GM18858 (cell line): ENCODE data around the gene COX6A1.
"Not testable (repeated sequence)": the region's sequence is repeated elsewhere in the genome, so short reads cannot be mapped to it uniquely, and the experiment has no call there.

Experiments used
- ATAC-seq: cut with Tn5 transposase; IDR thresholded peaks from one replicate; pipeline ENCODE4 v1.9.1; 2021; ENCODE audit not compliant: unreplicated experiment

The COX6A1 gene

GRCh38 chr12:120466560-120467315, 28.8 kb downstream of the COX6A1 start:
- no peak for ATAC-seq

GRCh38 chr12:120467439-120467838, 29.5 kb downstream of the COX6A1 start:
- no peak for ATAC-seq

- ATAC-seq = no peak
These were observed 30.5 kb downstream of the COX6A1 start for GRCh38 chr12:120468325-120468820.

GRCh38 chr12:120468821-120469449, 31.0 kb downstream of the COX6A1 start:
- ATAC-seq = peak; percentile 5

GRCh38 chr12:120469450-120470149, 31.7 kb downstream of the COX6A1 start, which contains the start of gene SRSF9:
SRSF9 (minus strand) TSS chr12:120469748; CDS start chr12:120469609, 139 bp downstream.
- ATAC-seq = peak; percentile 78

GRCh38 chr12:120470150-120470784, 32.4 kb downstream of the COX6A1 start:
- ATAC-seq = no peak

- ATAC-seq = no peak
These were observed 34.6 kb downstream of the COX6A1 start for GRCh38 chr12:120472521-120472920.

GRCh38 chr12:120473807-120474615, 36.1 kb downstream of the COX6A1 start:
- no peak for ATAC-seq

- ATAC-seq = no peak
These were observed 36.7 kb downstream of the COX6A1 start for GRCh38 chr12:120474616-120474960.

GRCh38 chr12:120475643-120476042, 37.7 kb downstream of the COX6A1 start:
- ATAC-seq = no peak

GRCh38 chr12:120479458-120479857, 41.5 kb downstream of the COX6A1 start:
- ATAC-seq = no peak

- ATAC-seq = no peak
These were observed 42.3 kb downstream of the COX6A1 start for GRCh38 chr12:120480211-120480610.

- ATAC-seq = no peak
These were observed 43.3 kb downstream of the COX6A1 start for GRCh38 chr12:120481022-120481767.

GRCh38 chr12:120483621-120484020, 45.7 kb downstream of the COX6A1 start:
- no peak for ATAC-seq

GRCh38 chr12:120485961-120486881, 48.3 kb downstream of the COX6A1 start:
- ATAC-seq = no peak

- not testable (repeated sequence) for ATAC-seq
These were observed 49.6 kb downstream of the COX6A1 start for GRCh38 chr12:120487552-120487951.

- ATAC-seq = no peak
These were observed 50.2 kb downstream of the COX6A1 start for GRCh38 chr12:120488057-120488640.

GRCh38 chr12:120489018-120489417, 51.1 kb downstream of the COX6A1 start:
- ATAC-seq = no peak
